Hematopoietic multipotent progenitor cell treated with erythropoietin and hydrocortisone succinate and interleukin-3 and kit ligand, for 17 days (in vitro differentiated cells): ENCODE measurements around the gene RETN.

ENCODE experiments used
- DNase-seq: peaks from one replicate; pipeline ENCODE4 v3.0.0-alpha.2; 2015; ENCODE audit warnings: low spot score

RETN gene

GRCh38 chr19:7685546-7686445, 16.9 kb downstream of the RETN start:
- no peak for DNase-seq

- no peak for DNase-seq
Observed at GRCh38 chr19:7687177-7687576, 18.3 kb downstream of the RETN start.

- DNase-seq: no peak
Observed at GRCh38 chr19:7689165-7689564, 20.3 kb downstream of the RETN start.

- no peak for DNase-seq
Observed at GRCh38 chr19:7690779-7691258, 22.0 kb downstream of the RETN start.

- DNase-seq: no peak
Observed at GRCh38 chr19:7691497-7691896, 22.6 kb downstream of the RETN start.

GRCh38 chr19:7692417-7693088, 23.7 kb downstream of the RETN start:
- DNase-seq: no peak

- no peak for DNase-seq
Observed at GRCh38 chr19:7694499-7694898, 25.6 kb downstream of the RETN start.

GRCh38 chr19:7697721-7698287, 29.0 kb downstream of the RETN start:
- no peak for DNase-seq

GRCh38 chr19:7698583-7698982, 29.7 kb downstream of the RETN start:
- no peak for DNase-seq

GRCh38 chr19:7699003-7699402, 30.2 kb downstream of the RETN start:
- DNase-seq: no peak

GRCh38 chr19:7699417-7700401, 30.9 kb downstream of the RETN start:
- peak; percentile 19 for DNase-seq

- DNase-seq: no peak
Observed at GRCh38 chr19:7701049-7701653, 32.3 kb downstream of the RETN start.

- no peak for DNase-seq
Observed at GRCh38 chr19:7701654-7702457, 33.0 kb downstream of the RETN start, which contains the start of gene FCER2. Gene FCER2, minus strand, starts transcription at chr19:7702131. Its CDS starts 2,371 bp downstream, at chr19:7699760.

- DNase-seq: no peak
Observed at GRCh38 chr19:7703332-7703731, 34.5 kb downstream of the RETN start.

GRCh38 chr19:7704280-7705060, 35.6 kb downstream of the RETN start:
- no peak for DNase-seq

- DNase-seq: no peak
Observed at GRCh38 chr19:7705387-7706187, 36.7 kb downstream of the RETN start.

- DNase-seq: no peak
Observed at GRCh38 chr19:7706188-7706954, 37.5 kb downstream of the RETN start.

GRCh38 chr19:7706955-7707456, 38.2 kb downstream of the RETN start:
- DNase-seq: no peak
